NCI-H526 treated with DMSO at 0.1 percent for 48 hours (cell line): Measurements from ENCODE around the gene SPATS2L.

Experiments used
- DNase-seq: peaks from one replicate; lab custom pipeline; 2025; lab: John Stamatoyannopoulos, UW

The SPATS2L gene

DNA sequence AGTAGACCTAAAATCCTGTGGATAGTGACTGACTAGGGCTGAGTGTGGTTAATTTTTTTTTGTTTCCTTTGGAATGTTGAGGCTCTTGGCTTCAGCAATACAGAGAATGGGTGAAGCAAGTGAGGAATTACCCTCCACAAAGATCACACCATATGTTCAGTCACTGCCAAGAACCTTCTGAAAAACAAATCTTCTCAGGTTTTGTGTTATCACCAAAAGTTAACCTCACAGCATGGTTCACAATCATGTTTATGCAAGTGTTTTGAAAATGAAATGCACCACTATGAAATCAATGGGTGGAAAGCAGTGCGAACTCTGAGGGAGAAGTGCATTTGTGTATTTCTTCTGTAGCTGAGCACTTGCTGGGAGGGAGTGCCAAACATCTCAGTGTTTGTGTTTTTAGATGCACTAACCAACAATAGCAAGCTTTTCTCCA, 44.4 kb downstream of the SPATS2L start:
- no peak for DNase-seq

DNA sequence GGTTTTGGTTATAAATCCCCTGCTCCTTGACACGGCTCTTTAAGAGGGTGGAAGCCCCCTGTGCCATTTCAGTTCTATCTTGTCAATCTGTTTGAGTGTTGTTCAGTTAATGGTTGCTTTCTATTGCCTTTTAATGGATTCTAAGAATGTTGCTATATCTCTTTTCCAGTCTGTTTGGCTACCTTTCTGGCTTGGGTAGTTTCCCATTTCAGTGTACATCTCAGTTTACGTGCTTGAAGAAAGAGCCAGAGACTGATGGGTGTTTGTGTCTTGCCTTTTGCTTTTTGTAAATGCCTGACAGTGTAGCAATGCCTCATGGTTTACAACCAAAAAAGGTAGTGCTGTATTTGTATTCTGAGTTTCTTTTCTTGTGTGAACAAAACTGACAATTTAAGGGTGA, 45.3 kb downstream of the SPATS2L start:
- no peak for DNase-seq

DNA sequence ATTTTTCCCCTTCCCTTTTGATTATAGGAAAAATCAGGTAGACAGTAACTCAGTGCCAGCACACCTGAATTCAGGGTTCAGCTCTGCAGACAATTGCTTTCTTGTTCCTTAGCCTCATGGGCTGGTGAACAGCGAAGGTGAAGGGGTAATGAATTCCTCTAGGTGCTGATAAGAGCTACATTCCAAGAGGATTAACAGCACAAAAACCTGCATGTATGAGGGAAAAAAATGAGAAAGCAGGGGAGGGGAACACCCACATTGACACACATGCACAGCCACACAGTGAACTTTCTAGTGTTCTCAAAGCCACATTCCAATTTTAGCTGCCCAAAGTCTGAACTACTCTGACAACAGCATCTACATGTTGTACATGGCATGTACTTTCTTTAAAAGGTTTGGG, 46.1 kb downstream of the SPATS2L start:
- DNase-seq: no peak

DNA sequence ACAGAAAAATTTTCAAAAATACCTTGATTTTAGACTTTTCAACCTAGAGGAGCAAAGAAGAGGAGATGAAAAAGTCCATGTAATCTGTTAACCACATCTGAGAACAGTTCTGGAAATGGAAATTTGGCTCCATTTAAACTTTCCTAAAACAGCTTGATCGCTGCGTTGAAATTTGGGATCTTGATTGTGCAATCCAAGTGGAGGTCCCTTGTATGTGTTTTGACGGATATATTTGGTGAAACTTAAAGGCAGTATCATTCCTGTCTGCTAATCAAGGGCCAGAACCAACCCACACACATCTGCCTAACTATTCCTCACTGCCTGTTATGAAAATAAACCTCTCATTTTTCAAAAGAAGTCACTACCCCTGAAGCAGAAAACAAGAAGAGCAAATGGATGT, 46.6 kb downstream of the SPATS2L start:
- no peak for DNase-seq

DNA sequence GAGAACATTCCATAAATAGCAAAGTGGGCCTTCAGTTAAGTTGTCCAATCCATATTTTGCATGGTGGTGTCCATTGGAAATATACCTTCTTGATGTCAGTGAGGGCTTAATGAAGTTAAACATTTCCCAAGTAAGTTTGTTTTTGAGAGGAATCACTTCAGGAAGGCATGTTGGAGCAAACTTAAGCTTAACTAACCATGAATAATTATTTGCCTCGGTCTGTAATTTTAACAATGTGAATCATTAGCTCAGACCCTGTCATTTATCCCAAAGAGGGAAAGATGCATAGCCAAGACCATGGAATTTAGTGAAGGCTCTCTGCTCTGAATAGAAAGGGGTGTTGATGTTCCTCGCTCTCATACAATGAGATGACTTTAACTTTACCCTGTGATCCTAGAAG, 47.4 kb downstream of the SPATS2L start:
- DNase-seq: no peak

DNA sequence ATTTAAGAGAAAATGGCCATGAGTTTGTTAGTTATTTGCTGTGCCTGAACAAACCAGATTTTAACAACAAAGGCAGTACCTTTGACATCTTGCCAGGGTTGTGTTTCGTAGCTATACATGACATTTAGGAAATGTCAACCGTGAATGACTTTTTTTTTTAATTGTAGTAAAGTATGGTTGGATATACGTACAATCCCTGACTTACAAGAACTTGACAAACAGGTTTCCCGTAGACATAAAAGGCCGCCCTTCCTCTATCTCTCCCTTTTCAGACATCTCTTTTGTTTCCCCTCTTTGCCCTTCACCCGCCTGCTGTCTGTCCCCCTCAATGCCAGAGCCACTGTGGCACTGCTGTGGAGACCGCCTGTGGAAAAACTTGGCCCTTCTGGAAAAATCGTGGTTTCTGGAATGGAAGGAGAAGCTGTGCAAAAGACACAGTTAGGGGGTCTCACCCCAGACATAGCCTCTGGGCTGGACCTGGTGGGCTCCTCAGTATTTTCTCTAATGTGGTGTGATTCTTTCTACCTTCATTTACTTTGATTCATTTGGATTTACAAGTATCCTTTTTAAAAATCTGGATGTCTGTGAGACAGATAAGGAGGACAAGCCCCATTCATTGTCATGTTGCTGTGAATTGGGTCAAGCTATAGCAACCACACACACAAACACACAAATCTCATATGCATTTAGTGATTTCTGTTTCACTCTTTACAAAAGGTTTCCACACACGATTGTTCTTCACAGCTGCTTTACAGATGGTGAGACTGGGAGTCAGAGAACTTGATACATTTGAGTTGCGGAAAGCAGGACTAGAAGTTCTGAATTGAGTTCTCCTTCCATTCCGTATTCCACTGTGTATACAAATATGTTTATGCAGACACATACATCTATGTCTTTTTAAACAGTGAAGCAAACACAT, 48.6 kb downstream of the SPATS2L start:
- DNase-seq: peak; percentile 45

DNA sequence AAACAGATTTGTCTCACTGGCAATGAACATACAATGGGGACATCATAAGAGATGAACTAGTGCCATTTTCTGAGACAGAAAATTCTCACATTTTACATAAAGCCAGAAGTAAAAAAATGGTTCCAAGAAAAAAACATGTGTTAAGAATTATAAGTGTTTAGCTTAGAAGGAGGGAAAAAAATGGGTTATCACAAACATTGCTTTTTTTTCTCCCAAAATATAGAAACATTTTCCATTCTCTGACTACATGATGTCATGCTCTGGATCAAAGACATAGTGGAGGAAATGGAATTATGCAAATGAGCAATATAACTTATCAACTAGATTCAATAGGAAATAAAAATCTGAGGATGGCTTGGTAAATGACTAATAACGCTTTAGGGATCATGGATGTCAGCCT, 49.8 kb downstream of the SPATS2L start:
- no peak for DNase-seq

DNA sequence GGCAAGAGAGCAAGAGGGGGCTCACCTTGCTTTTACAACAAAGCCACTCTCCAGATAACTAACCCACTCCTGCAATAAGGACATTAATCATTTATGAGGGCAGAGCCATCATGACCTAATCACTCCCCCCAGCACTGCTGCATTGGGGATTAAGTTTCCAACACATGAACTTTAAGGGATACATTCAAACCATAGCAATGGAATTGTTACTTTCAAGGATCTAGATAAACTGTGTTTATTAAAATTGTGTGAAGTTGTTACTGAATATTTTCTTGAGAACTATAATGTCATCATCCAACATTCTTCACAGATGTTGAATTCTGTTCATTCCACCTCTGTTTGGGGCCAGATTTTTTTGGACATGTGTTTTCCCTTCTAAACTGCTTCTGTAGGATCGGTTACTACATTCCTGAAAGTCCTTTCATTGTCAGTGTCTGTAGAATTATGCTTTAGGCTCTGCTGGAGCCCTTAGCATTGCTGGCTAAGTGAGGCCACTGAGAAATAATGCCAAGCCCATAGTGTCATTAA, 50.4 kb downstream of the SPATS2L start:
- DNase-seq: no peak

DNA sequence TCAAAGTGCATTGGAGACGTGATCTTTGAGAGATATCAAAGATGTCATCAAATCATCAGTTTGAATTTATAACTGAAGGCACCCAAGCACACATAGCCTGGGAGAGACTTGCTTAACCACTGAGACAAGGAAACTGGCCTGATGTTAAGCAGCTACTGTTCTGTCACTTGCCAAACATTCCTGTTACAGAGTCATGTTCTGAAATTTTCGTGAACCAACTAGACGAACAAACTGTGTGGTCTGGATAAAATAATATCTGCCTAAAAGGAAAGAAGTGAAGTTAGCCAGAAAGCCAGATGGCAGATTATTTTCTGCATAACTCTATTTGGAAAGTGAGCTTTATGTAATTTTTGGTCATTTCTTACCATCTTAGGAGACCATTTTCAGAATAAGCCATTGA, 51.4 kb downstream of the SPATS2L start:
- no peak for DNase-seq

DNA sequence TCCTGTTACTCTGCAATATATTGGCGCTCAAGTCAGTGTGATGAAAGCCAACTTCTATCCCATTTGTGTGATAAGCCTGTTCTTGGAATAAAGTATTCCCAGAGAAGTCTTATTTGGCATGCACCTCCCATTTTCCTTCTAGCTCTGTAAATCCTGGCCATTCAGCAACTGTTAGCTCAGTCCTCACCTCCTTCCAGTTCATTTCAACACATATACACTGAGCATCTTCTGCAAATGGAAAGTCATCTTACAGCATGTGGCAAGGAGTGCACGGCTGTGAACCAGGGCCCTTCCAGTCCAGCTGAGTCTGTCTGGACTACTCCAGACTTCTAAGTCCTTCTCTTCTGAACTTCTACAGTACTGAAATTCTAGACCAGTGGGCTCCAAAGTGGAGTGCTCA, 53.1 kb downstream of the SPATS2L start:
- no peak for DNase-seq

DNA sequence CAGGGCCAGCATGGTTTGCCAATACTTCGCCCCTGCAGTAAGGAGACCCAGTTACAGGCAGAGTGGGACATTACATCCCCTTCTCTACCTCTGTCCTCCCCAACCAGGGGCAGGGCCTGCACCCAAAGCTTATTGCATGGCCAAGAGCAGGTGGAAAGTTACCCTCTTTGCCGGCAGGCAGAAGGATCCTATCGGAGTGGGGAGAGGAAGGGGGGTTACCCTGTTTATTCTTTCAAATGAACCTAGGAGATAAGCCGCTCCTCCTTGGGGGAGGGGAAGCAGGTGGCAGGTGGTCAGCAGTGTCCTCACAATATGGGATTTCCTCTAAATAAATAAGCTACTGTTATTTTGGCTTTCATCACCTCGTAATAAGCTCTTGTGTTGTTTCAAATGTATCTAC, 53.9 kb downstream of the SPATS2L start:
- DNase-seq: peak; percentile 93

DNA sequence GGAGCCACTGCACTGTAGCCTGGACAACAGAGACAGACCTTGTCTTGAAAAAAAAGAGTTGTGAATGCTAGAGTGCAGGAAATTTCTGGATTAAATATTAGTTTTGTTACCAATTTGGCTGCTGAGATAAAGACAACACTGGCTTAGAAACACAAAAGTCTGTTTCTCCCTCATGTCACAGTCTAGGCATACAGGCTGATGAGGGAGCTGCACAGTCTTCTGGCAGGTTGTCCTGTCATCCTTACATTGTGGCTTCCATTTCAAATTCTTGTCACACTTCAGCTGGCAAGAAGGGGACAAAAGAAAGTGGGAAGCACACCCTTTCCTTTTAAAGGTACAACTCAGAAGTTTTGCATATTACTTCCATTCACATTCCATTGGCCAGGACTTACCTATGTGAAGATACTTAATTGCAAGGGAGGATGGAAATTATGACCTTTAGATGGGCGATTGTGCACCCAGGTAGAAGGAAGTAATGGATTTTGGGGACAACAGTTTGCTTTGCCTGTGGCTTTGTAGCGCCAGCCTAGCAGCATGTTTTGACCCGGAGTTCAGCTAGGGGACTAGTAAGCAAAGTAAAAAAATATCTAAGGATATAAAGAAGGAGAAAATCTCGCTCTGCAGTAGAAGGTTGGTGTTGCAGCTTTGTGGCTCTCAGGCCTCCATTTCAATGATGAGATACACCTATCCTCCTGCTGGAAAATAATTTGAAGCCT, 55.9 kb downstream of the SPATS2L start:
- peak; percentile 24 for DNase-seq

DNA sequence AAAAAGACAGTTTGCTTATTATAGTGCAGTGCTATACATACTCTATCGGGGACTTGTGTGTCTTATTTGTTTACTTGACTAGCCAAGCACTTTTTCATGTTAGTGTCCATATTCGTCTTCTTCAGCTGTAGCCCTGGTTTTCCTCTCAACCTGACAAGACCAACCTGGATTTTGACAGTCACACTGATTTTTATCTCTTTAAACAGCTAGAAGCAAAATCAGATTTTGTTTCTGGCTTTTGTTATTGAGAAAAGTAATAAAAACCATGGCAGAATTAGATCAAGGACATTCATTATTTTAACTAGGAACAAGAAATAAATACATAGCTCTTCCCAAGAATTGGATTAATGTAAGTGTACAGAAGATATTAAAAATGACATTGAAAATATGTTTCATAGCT, 56.8 kb downstream of the SPATS2L start:
- DNase-seq: no peak

DNA sequence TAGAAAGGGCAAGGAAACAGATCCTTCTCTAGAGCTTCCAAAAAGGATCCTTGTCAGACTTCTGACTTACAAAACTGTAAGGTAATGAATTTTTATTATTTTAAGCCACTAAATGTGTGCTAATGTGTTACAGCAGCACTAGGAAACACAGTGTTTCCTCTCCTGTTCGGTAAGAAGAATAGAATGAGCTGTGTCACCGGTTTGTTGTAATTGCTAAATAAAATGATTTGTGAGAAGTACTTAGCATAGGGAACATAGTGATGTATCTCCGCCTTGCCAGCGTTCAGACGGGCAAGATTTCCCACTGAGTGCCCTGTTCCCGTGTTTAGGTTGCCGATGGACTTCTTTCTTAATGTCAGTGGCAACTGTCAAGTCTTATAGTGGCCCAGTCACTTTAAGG, 57.6 kb downstream of the SPATS2L start:
- no peak for DNase-seq

DNA sequence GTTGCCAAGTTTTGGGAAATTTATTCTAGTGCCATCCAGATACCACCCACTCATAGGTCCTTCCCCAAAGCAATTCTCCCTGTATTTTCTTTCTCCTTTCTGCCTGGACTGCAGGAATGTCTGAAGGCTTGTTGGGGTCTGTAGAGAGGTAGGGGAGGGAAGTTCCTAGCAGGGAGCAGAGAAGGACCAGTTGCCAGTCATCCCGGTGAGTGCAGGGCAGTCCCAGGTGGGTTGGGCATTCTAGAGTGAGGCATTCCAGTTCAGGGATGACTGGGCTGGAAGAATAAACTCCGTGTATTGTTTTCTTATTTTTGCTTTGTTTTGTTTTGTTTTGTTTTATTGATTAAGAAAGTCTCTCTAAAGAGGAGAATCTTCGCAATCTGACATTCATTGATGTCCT, 58.1 kb downstream of the SPATS2L start:
- no peak for DNase-seq

DNA sequence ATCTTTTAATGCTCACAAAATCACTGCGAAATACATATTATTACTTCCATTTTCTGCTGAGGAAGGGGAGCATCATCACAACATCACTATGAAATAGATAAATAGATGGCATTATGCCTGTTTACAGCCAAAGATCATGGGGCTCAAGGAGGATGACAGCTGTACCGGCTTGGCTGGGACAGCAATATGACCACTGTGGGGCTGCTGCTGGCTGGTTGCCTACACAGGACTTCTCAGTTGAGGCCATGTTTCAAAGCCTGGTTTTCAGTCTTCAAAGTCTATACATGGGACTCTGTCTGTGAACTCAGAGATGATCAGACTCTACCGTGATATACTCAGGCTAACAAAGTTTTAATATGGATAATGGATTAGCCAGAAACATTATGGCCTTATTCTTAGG, 58.7 kb downstream of the SPATS2L start:
- DNase-seq: no peak

DNA sequence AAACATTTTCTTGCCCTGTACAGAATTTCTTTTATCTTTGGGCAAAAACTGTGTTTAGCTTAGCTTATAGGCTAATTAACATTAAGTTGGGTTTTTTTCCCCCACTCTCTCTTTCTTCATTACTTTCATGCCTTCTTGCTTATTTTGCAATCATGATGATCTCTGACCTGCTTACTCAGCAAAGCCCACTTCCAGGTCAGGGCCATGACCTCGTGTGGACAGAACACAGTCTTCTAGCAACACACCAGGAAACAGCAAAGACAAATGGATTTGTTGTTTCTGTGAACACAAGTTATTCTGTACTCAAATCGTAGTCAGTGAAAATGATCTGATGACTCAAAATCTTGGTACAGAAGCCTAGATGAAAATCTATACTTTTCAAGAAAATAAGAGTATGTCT, 60.7 kb downstream of the SPATS2L start:
- no peak for DNase-seq

DNA sequence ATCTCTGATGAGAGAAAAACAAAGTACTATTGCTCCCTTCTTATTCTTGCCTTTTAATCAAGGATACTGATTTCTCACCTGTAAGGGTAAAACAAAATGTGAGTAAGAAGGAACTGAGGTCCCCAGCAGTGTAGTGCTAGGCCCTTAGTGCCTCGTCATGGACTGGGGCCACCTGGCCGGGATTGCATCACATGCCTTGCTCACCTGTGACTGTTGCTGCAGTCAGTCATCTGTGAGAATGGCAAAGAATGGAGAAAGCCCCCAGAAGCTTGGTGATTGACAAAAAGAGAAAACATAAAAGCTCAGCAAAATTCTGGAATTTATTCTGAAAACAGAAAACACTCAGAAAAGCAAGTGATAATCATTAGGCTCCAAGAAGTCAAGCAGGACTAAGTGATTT, 63.4 kb downstream of the SPATS2L start:
- DNase-seq: no peak

DNA sequence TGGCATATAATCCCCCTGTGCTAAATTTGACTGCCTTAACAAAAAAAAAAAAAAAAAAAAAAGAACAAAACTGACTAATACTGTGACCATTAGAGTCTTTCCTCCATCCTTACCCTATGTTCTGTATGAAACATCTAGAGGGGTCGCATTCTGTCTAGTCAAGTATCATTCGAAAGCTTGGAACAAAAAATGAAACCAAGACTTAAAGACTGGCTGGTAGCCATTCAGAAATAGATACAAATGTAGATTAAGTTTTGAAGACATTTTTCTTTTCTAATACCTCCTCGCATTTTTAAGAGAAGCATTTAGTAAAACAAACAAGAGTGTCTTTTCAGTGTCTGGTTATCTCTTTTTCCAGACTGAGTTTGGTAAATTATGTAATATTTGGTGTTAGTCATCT, 66.7 kb downstream of the SPATS2L start:
- no peak for DNase-seq

DNA sequence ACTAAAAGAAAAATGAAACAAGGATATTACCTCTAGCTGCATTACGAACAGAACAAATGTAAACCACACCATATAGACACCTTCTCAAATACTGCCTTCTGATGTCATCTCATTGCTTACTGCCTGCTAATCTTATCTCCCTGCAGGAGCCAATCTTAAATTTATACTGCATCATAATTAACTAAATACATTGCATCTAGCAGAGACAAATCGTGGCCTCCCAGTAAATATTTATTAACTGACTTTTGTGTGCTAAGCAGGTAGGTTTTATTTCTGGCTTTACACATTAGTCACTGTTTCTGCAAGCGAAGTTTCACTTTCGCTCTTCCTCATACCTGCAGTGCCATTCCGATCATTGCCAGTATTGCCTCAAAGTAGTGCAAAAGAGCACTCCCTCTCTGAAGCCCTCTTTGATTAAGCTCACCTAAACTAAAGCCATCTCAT, 67.5 kb downstream of the SPATS2L start:
- DNase-seq: no peak

DNA sequence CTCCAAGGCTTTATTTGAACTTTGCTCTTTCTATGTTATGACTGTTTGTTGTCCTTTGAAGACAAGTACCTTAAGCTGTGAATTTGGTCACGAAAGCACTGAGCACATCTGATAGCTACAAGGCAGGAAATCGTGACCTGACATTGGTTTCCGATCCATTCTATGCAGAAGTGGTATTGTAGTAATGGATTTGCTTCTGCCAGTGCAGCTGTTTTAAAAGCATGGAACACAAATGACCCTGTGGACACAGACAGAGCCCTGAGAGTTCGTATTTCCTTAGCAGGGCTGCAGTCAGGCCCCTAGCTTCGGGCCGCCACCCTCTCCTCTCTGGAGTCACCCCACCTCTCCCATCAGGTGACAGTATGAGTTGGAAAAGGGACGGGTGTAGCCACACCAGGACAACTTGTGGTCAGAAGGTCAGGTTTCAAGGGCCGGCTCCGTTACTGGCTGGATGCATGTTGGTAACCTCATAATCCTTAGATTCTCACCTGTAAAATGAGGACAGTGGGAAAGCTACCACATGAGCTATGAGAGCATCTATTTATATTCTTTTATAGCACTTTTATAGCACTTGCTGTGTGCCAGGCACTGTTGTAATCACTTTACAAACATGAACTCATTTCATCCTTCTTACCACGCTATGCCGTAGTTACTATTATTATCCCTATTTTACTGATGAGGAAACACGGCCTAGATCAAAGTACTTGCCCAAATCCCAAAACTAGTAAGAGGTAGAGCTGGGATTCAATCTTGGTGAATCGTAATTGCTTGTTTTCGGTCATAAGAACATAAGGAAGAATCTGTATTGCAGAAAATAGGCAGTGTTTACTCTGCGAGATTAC, 70.2 kb downstream of the SPATS2L start:
- peak; percentile 63 for DNase-seq
